Mucosa of rectum (tissue), 2 donors: ENCODE data around the gene KIF26B.
"Not testable (repeated sequence)": the region's sequence is repeated elsewhere in the genome, so short reads cannot be mapped to it uniquely, and the experiment has no call there.

Experiments
- H3K27ac ChIP-seq, 2 donors: one replicate each; pipeline ENCODE4 v1.7.0; 2013; ENCODE audit warnings: inconsistent platforms in 2 of 2, low read depth in 2 of 2, low read length in 2 of 2
- H3K27me3 ChIP-seq, 2 donors: one replicate each; pipeline ENCODE4 v1.7.0; 2013; ENCODE audit warnings: low read length in 2 of 2; ENCODE audit not compliant: control insufficient read depth in 2 of 2, insufficient read depth in 2 of 2
- H3K36me3 ChIP-seq, 2 donors: one replicate each; pipeline ENCODE4 v1.7.0; 2013; ENCODE audit warnings: low read length in 2 of 2; ENCODE audit not compliant: control insufficient read depth in 2 of 2, insufficient read depth in 2 of 2
- H3K4me1 ChIP-seq, 2 donors: one replicate each; pipeline ENCODE4 v1.7.0; 2013; ENCODE audit warnings: low read length in 2 of 2, mild to moderate bottlenecking in 1 of 2; ENCODE audit not compliant: control insufficient read depth in 2 of 2, insufficient read depth in 2 of 2
- H3K4me3 ChIP-seq, 2 donors: one replicate each; pipeline ENCODE4 v1.7.0; 2013; ENCODE audit warnings: low read length in 2 of 2
- H3K9ac ChIP-seq, 2 donors: one replicate each; pipeline ENCODE4 v1.7.0; 2013; ENCODE audit warnings: low read length in 2 of 2, low read depth in 1 of 2, mild to moderate bottlenecking in 1 of 2
- H3K9me3 ChIP-seq, 2 donors: one replicate each; pipeline ENCODE4 v1.7.0; 2013; ENCODE audit warnings: low read length in 2 of 2; ENCODE audit not compliant: control insufficient read depth in 2 of 2
- donor health status: healthy.
- donor health status: Normal muscosa, but diverticular disease.

Gene KIF26B

GRCh38 chr1:245671966-245672767 lies 517.4 kb downstream of the KIF26B start:
- no peak overlapping the region for H3K4me3 ChIP-seq
- no peaks in the 10 kb centered on the region for H3K9me3 ChIP-seq
- no peak overlapping the region for H3K9ac ChIP-seq
- H3K36me3 ChIP-seq, result no peaks in the 10 kb centered on the region
- H3K27me3 ChIP-seq, result no peaks in the 10 kb centered on the region
- H3K27ac ChIP-seq, result no peak overlapping the region
- no peaks in the 10 kb centered on the region for H3K4me1 ChIP-seq

- H3K27me3 ChIP-seq, H3K9ac ChIP-seq, H3K36me3 ChIP-seq, H3K4me3 ChIP-seq, H3K9me3 ChIP-seq, H3K4me1 ChIP-seq, H3K27ac ChIP-seq: not testable (repeated sequence)
Measured at GRCh38 chr1:245672836-245673656, 518.3 kb downstream of the KIF26B start.

GRCh38 chr1:245673881-245674414 lies 519.2 kb downstream of the KIF26B start:
- no peaks in the 10 kb centered on the region for H3K9me3 ChIP-seq
- no peaks in the 10 kb centered on the region for H3K4me1 ChIP-seq
- H3K27ac ChIP-seq, result no peak overlapping the region
- H3K27me3 ChIP-seq, result no peaks in the 10 kb centered on the region
- no peaks in the 10 kb centered on the region for H3K36me3 ChIP-seq
- H3K4me3 ChIP-seq, result no peak overlapping the region
- H3K9ac ChIP-seq, result no peak overlapping the region

- Histone ChIP-seq H3K9ac (no peak overlapping the region), H3K27ac (no peak overlapping the region), H3K4me1 (no peaks in the 10 kb centered on the region), H3K9me3 (no peaks in the 10 kb centered on the region), H3K4me3 (no peak overlapping the region), H3K36me3 (no peaks in the 10 kb centered on the region), H3K27me3 (no peaks in the 10 kb centered on the region)
Measured at GRCh38 chr1:245677461-245678240, 522.9 kb downstream of the KIF26B start.

GRCh38 chr1:245678860-245679411 lies 524.2 kb downstream of the KIF26B start:
- Histone ChIP-seq H3K4me3 (no peak overlapping the region), H3K9me3 (no peaks in the 10 kb centered on the region), H3K9ac (no peak overlapping the region), H3K36me3 (no peaks in the 10 kb centered on the region), H3K4me1 (no peaks in the 10 kb centered on the region), H3K27me3 (no peaks in the 10 kb centered on the region), H3K27ac (no peak overlapping the region)

GRCh38 chr1:245679821-245680780 lies 525.3 kb downstream of the KIF26B start:
- Histone ChIP-seq H3K4me1 (no peaks in the 10 kb centered on the region), H3K27me3 (no peaks in the 10 kb centered on the region), H3K9me3 (no peaks in the 10 kb centered on the region), H3K9ac (no peak overlapping the region), H3K27ac (no peak overlapping the region), H3K4me3 (no peak overlapping the region), H3K36me3 (no peaks in the 10 kb centered on the region)

GRCh38 chr1:245682638-245683628 lies 528.1 kb downstream of the KIF26B start:
- no peaks in the 10 kb centered on the region for H3K27me3 ChIP-seq
- no peak overlapping the region for H3K9ac ChIP-seq
- no peaks in the 10 kb centered on the region for H3K9me3 ChIP-seq
- no peak overlapping the region for H3K27ac ChIP-seq
- no peak overlapping the region for H3K4me3 ChIP-seq
- H3K4me1 ChIP-seq, result no peaks in the 10 kb centered on the region
- H3K36me3 ChIP-seq, result no peaks in the 10 kb centered on the region

- H3K27me3 ChIP-seq, result no peaks in the 10 kb centered on the region
- no peaks in the 10 kb centered on the region for H3K4me1 ChIP-seq
- H3K36me3 ChIP-seq, result no peaks in the 10 kb centered on the region
- no peak overlapping the region for H3K9ac ChIP-seq
- H3K9me3 ChIP-seq, result no peaks in the 10 kb centered on the region
- no peak overlapping the region for H3K27ac ChIP-seq
- no peak overlapping the region for H3K4me3 ChIP-seq
Measured at GRCh38 chr1:245683676-245684075, 528.9 kb downstream of the KIF26B start.
